Psoas muscle (tissue), 8 donors: ENCODE measurements around the gene RCOR3. TPM values are rescaled to one million over a fixed set of nuclear protein-coding genes. Genes with fewer than 3 reads are reported as not detected.

ENCODE experiments used
- ATAC-seq, 4 donors: fragments of 200-7000 bp; cut with Tn5 transposase; one replicate each; pipeline ENCODE4 v1.9.1; 2020; ENCODE audit warnings: moderate library complexity in 3 of 4, mild to moderate bottlenecking in 2 of 4
- DNase-seq, 2 donors: peaks; one replicate each; pipeline ENCODE4 v3.0.0-alpha.2; 2020
- H3K27ac ChIP-seq: fragments of 200-600 bp; one replicate; pipeline ENCODE4 v1.8.0; 2022
- H3K27me3 ChIP-seq, 3 donors: fragments of 200-600 bp in 1 of 3; one replicate each; pipeline versions ENCODE4 v1.6.1 to v1.8.0; 2013 to 2022; ENCODE audit warnings: low read length in 2 of 3, mild to moderate bottlenecking in 2 of 3, moderate library complexity in 1 of 3; ENCODE audit not compliant: insufficient read depth in 3 of 3
- H3K36me3 ChIP-seq, 2 donors: fragments of 200-600 bp in 1 of 2; one replicate each; pipeline versions ENCODE4 v1.6.1 to v1.8.0; 2013 to 2022; ENCODE audit warnings: low read depth in 1 of 2, mild to moderate bottlenecking in 1 of 2, moderate library complexity in 1 of 2; ENCODE audit not compliant: insufficient read depth in 1 of 2
- H3K4me1 ChIP-seq: fragments of 200-600 bp; one replicate; pipeline ENCODE4 v1.8.0; 2022
- H3K4me3 ChIP-seq: fragments of 200-600 bp; one replicate; pipeline ENCODE4 v1.8.0; 2022; ENCODE audit warnings: mild to moderate bottlenecking
- H3K9me3 ChIP-seq: fragments of 200-600 bp; one replicate; pipeline ENCODE4 v1.8.0; 2022
- WGBS, 3 donors: extraction: QIAGEN DNeasy Blood & Tissue Kit; methylation state at CpG; one replicate each; pipeline versions ENCODE4 v1.1.6 to v1.1.7; 2013; 5-methylcytosine and 5-hydroxymethylcytosine counted together
- intact Hi-C, 2 donors: fragments of 100-400 bp; cut with DNase I; formaldehyde crosslinking; loops; one replicate each; pipeline versions ENCODE4 v1.11.0 to v1.14.2; 2022
- polyA plus RNA-seq, 3 donors: library from polyadenylated mRNA; stranded (reverse); fragments of 200-250 nt; gene quantifications; one replicate each; pipeline ENCODE4 v1.2.3, GENCODE V29; 2013
- total RNA-seq, 4 donors: library from RNA; stranded (reverse); fragmentation: NEBNext Ultra II Directional in 2 of 4; extraction: Animal tissue kit (Norgen Biotek cat#: 25700) in 2 of 4; gene quantifications; one replicate each; pipeline versions ENCODE4 v1.2.1 to v1.2.4, GENCODE V29; 2021 to 2023
- TF ChIP-seq, protein P1 (sequence below): fragments of 200-600 bp; IDR thresholded peaks from one replicate; pipeline ENCODE4 v1.8.0; 2022; ENCODE audit warnings: antibody characterized with exemption
- donor health status: healthy with polysubstance abuse.
- donor health status: DM: no; HTN: no; CAD: no; lungs with moderate emphysema.
- donor health status: Bipolar disorder and iron deficiency.
- donor health status: healthy.
- donor health status: DM: yes; HTN: yes; CAD: no.
- donor health status: DM: no; HTN: no; CAD: no.
- donor health status: DM: no; HTN: no; CAD: no.
- donor health status: DM: yes; HTN: yes; CAD: no.

RCOR3 gene
- total and polyA plus RNA-seq, 7 donors, result 29.4 to 95.7 (median 70.2) TPM

DNA sequence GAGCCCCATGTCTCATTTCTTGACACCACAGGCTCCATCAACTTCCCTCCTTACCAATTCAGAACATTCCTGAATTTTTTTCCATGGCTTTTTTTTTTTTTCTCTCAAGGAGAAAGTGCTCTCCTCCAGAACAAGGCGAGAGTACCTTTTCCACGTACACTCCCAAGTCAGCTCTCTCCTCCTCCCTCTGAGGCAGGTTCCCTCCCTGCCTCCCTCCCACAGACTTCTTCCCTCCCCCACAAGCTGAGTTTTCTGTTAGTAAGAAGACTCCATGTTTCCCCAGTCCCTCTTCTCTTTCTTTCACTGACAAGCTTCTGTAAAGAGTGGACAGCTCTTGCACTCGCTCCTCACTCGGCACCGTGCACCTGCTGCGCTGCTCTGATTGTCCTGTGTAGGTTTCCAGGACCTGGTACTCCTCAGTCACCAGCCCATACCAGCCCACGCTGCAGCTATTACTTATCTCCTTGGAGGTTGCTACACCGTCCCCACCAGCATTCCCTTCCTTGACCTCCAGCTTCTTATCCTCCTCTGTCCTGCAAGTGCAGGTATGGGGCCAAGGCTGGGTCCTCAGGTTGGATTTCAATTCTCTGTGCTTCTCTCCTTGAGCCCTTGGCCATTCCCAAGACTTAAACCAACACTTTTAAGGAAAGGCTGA, 71.2 kb downstream of the RCOR3 start:
- TF ChIP-seq, protein P1, sequence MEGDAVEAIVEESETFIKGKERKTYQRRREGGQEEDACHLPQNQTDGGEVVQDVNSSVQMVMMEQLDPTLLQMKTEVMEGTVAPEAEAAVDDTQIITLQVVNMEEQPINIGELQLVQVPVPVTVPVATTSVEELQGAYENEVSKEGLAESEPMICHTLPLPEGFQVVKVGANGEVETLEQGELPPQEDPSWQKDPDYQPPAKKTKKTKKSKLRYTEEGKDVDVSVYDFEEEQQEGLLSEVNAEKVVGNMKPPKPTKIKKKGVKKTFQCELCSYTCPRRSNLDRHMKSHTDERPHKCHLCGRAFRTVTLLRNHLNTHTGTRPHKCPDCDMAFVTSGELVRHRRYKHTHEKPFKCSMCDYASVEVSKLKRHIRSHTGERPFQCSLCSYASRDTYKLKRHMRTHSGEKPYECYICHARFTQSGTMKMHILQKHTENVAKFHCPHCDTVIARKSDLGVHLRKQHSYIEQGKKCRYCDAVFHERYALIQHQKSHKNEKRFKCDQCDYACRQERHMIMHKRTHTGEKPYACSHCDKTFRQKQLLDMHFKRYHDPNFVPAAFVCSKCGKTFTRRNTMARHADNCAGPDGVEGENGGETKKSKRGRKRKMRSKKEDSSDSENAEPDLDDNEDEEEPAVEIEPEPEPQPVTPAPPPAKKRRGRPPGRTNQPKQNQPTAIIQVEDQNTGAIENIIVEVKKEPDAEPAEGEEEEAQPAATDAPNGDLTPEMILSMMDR, result no peak
- no peaks in the 10 kb centered on the region for H3K9me3 ChIP-seq
- no peaks in the 10 kb centered on the region for H3K36me3 ChIP-seq
- no peak for DNase-seq
- no peaks in the 10 kb centered on the region for H3K27me3 ChIP-seq
- H3K4me1 ChIP-seq, result peaks cover 3% of the 10 kb centered on the region
- WGBS, 3 donors, result 91 to 97% (median 96%) methylated on average over 8 of the region's 8 CpGs
- intact Hi-C loops, result no loop called here
- H3K27ac ChIP-seq, result no peak overlapping the region
- H3K4me3 ChIP-seq, result no peak overlapping the region
- ATAC-seq, result no peak

DNA sequence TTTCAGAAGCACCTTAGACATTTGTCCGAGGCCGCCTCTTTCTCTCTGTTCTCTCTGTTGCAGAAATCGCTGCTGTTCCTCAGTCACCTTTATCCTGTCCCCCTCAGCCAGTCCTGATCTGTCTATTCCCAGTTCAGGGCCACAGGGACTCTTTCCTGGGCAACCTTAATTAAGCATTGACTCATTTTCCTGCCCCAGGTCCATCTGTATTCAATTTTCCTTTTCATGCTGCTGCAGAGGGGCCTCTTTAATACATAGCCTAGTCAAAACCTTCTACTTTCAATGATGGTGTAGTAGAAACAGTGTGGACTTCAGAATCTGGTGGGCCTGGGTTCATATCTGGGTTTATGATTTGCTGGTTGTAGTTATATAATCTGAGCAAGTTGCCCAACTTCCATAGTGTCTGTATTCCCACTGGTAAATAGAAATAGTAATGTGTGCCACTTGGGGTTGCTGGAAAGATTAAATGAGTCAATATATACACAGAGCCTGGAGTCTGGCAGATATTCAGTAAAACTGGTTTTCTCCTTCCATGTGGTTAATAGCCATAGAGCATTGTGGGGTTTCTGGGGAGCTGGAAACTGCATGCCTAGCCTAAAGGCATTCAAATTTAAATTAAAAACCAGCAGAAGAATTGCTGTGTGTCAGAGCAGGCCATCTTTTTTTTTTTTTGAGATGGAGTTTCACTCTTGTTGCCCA, 72.0 kb downstream of the RCOR3 start:
- no peaks in the 10 kb centered on the region for H3K36me3 ChIP-seq
- intact Hi-C loops, result no loop called here
- ATAC-seq, result no peak
- TF ChIP-seq, protein P1, result no peak
- H3K27me3 ChIP-seq, result no peaks in the 10 kb centered on the region
- no peak overlapping the region for H3K4me3 ChIP-seq
- no peak overlapping the region for H3K27ac ChIP-seq
- peaks cover under 1% of the 10 kb centered on the region for H3K4me1 ChIP-seq
- no peaks in the 10 kb centered on the region for H3K9me3 ChIP-seq
- no peak for DNase-seq
- WGBS, 3 donors, result 94 to 96% (median 96%) methylated on average over 3 of the region's 3 CpGs

DNA sequence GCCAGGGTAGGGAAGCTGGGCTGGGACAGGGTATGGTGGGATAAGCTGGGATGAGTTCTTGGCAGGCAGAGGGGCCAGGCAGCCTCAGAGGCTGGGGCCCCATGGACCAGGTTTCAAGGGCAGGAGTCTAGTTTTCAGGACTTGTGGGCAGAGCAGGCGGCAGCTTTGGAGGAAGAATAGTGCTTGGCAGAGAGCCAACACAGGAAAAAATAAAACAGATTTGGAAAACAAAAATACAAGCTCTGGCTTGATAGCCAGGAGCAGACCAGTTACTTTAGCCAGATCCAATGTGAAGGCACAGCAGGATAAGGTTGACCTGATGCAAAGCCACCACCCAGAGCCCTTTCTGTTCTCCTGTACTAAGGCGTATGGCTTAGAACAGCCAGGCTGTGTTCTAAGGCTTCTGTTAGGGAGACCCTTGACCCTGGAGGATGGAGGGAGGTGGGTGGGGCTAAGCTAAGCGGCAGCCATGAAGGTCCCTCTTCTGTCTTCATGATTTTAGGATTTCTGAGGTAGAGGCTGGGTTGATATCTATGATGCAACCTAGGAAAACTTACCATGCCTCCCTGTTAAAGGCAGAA, 73.0 kb downstream of the RCOR3 start:
- Histone ChIP-seq H3K36me3 (no peaks in the 10 kb centered on the region), H3K4me1 (no peaks in the 10 kb centered on the region), H3K4me3 (no peak overlapping the region), H3K27ac (no peak overlapping the region), H3K27me3 (no peaks in the 10 kb centered on the region), H3K9me3 (no peaks in the 10 kb centered on the region)
- WGBS, 3 donors, result 59 to 78% (median 68%) methylated on average over 3 of the region's 3 CpGs
- intact Hi-C loops, result no loop called here
- TF ChIP-seq, protein P1, result no peak
- DNase-seq (no peak), ATAC-seq (no peak)

DNA sequence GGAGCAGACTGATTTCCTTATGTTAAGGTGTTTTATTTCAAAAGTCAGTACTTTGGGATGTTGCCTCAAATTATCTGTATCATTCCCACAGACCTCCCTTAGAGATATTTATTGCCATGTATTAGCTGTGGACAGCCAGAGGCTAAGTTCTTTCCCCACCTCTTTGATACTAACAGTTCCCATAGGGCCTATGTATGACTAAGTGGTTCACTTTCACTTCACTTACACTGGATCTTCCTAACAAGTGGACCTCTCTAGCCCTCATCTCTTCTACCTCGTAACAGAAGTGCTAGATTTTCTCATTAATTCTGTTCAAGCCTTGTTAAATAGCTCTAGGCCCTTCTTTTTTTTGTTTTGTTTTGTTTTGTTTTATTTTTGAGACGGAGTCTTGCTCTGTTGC, 73.7 kb downstream of the RCOR3 start:
- no peak for ATAC-seq
- no peak for DNase-seq
- H3K4me3 ChIP-seq, result no peak overlapping the region
- no peaks in the 10 kb centered on the region for H3K9me3 ChIP-seq
- TF ChIP-seq, protein P1, result no peak
- intact Hi-C loops, result no loop called here
- 88 to 91% (median 89%) methylated on average over 2 of the region's 2 CpGs for WGBS, 3 donors
- no peaks in the 10 kb centered on the region for H3K27me3 ChIP-seq
- H3K4me1 ChIP-seq, result no peaks in the 10 kb centered on the region
- H3K36me3 ChIP-seq, result no peaks in the 10 kb centered on the region
- H3K27ac ChIP-seq, result no peak overlapping the region
